A549 (cell line): Measurements from ENCODE around the gene FXYD2.
"Not testable (repeated sequence)": the region's sequence is repeated elsewhere in the genome, so short reads cannot be mapped to it uniquely, and the experiment has no call there.

Experiments
- BHLHE40 ChIP-seq: IDR thresholded peaks from 2 replicates; pipeline ENCODE4 v1.6.1; 2012; ENCODE audit warnings: low read depth, low read length, inconsistent platforms
- CTCF ChIP-seq: fragments of >200 bp; sonication (Bioruptor Twin); formaldehyde crosslinking; IDR thresholded peaks from 3 replicates; pipeline ENCODE4 v1.5.1; 2016
- JUN ChIP-seq, 2 experiments: fragments of >200 bp; sonication (Bioruptor Twin); formaldehyde crosslinking; IDR thresholded peaks; 2 replicates in 1 of 2; 3 replicates in 1 of 2; pipeline ENCODE4 v1.6.1; 2016 to 2017
- MAFK ChIP-seq: fragments of 450-650 bp; IDR thresholded peaks from 2 replicates; pipeline ENCODE4 v1.6.1; 2014; ENCODE audit not compliant: partially characterized antibody
- MYC ChIP-seq: IDR thresholded peaks from 2 replicates; pipeline ENCODE4 v1.6.1; 2012; ENCODE audit warnings: mild to moderate bottlenecking, inconsistent platforms, low read length, improper control_type of control experiment, borderline replicate concordance
- POLR2A ChIP-seq: IDR thresholded peaks from 2 replicates; pipeline ENCODE4 v1.6.1; 2012; ENCODE audit warnings: mild to moderate bottlenecking, low read length
- POLR2AphosphoS2 ChIP-seq: conservative IDR thresholded peaks from 2 replicates; pipeline ENCODE4 v1.6.1; 2012; ENCODE audit warnings: low read length, improper control_type of control experiment, inconsistent platforms
- RCOR1 ChIP-seq: fragments of 150-350 bp; IDR thresholded peaks from 2 replicates; pipeline ENCODE4 v1.6.1; 2014; ENCODE audit warnings: antibody characterized with exemption, low read length, low read depth
- SMC3 ChIP-seq: fragments of >200 bp; sonication (Bioruptor Twin); formaldehyde crosslinking; IDR thresholded peaks from 3 replicates; pipeline ENCODE4 v1.6.1; 2018; ENCODE audit warnings: inconsistent platforms
- ZNF302 ChIP-seq: fragments of 250-450 bp; sonication (Bioruptor Pico); IDR thresholded peaks from 2 replicates; pipeline ENCODE4 v1.9.0; 2021; ENCODE audit warnings: inconsistent platforms, mild to moderate bottlenecking, moderate library complexity

- TF ChIP-seq POLR2A; CTCF; MYC; POLR2AphosphoS2; MAFK; ZNF302; SMC3; BHLHE40; JUN (IDR thresholded peaks at IDR 0.05); RCOR1: not testable (repeated sequence)
Observed at GRCh38 chr11:117865546-117865945, 41.0 kb upstream of the FXYD2 start.
